Measurements from ENCODE around the gene CACNA1S. TPM values are rescaled to one million over a fixed set of nuclear protein-coding genes. Genes with fewer than 3 reads are reported as not detected.

CACNA1S gene
- total RNA-seq, 6 experiments from 2014 or later: not detected

- no peak overlapping the region for H3K4me3 Mint-ChIP-seq
- peaks cover 4% of the 10 kb centered on the region for H3K27me3 Mint-ChIP-seq (ENCODE audit: insufficient read depth)
- no peaks in the 10 kb centered on the region for H3K9me3 Mint-ChIP-seq
- no peak for TF ChIP-seq CTCF (IDR thresholded peaks at IDR 0.05)
- peaks cover 30% of the 10 kb centered on the region for H3K4me1 Mint-ChIP-seq (ENCODE audit: low read depth)
- H3K27ac Mint-ChIP-seq: no peak overlapping the region
- DNase-seq: no peak
- peaks cover 18% of the 10 kb centered on the region for H3K36me3 Mint-ChIP-seq (ENCODE audit: low read depth)
Observed at GRCh38 chr1:201136355-201137023, 24.3 kb upstream of the CACNA1S start.

GRCh38 chr1:201134405-201134804 is 22.2 kb upstream of the CACNA1S start:
- no peak overlapping the region for H3K27ac Mint-ChIP-seq
- peaks cover 5% of the 10 kb centered on the region for H3K27me3 Mint-ChIP-seq (ENCODE audit: insufficient read depth)
- peaks cover 18% of the 10 kb centered on the region for H3K36me3 Mint-ChIP-seq (ENCODE audit: low read depth)
- no peaks in the 10 kb centered on the region for H3K9me3 Mint-ChIP-seq
- no peak for TF ChIP-seq CTCF (IDR thresholded peaks at IDR 0.05)
- no peak for DNase-seq
- peaks cover 27% of the 10 kb centered on the region for H3K4me1 Mint-ChIP-seq (ENCODE audit: low read depth)
- H3K4me3 Mint-ChIP-seq: no peak overlapping the region

- no peaks in the 10 kb centered on the region for H3K9me3 Mint-ChIP-seq
- H3K4me3 Mint-ChIP-seq: no peak overlapping the region
- no peak for TF ChIP-seq CTCF (IDR thresholded peaks at IDR 0.05)
- DNase-seq: no peak
- H3K4me1 Mint-ChIP-seq (ENCODE audit: low read depth): no peaks in the 10 kb centered on the region
- H3K36me3 Mint-ChIP-seq (ENCODE audit: low read depth): peaks cover 18% of the 10 kb centered on the region
- H3K27me3 Mint-ChIP-seq (ENCODE audit: insufficient read depth): peaks cover 5% of the 10 kb centered on the region
- no peak overlapping the region for H3K27ac Mint-ChIP-seq
Observed at GRCh38 chr1:201131398-201131797, 19.2 kb upstream of the CACNA1S start.

- H3K27me3 Mint-ChIP-seq (ENCODE audit: insufficient read depth): peaks cover 21% of the 10 kb centered on the region
- no peak for DNase-seq
- TF ChIP-seq CTCF (IDR thresholded peaks at IDR 0.05): no peak
- peaks cover 5% of the 10 kb centered on the region; the same call in 1 of the 2 replicates for H3K36me3 Mint-ChIP-seq (ENCODE audit: low read depth)
- H3K9me3 Mint-ChIP-seq: no peaks in the 10 kb centered on the region
- no peaks in the 10 kb centered on the region for H3K4me1 Mint-ChIP-seq (ENCODE audit: low read depth)
- H3K4me3 Mint-ChIP-seq: no peak overlapping the region
- no peak overlapping the region for H3K27ac Mint-ChIP-seq
Observed at GRCh38 chr1:201128962-201129361, 16.7 kb upstream of the CACNA1S start.

- H3K36me3 Mint-ChIP-seq (ENCODE audit: low read depth): peaks cover 5% of the 10 kb centered on the region; the same call in 1 of the 2 replicates
- no peak overlapping the region for H3K4me3 Mint-ChIP-seq
- no peaks in the 10 kb centered on the region for H3K4me1 Mint-ChIP-seq (ENCODE audit: low read depth)
- DNase-seq: no peak
- TF ChIP-seq CTCF (IDR thresholded peaks at IDR 0.05): no peak
- peaks cover 21% of the 10 kb centered on the region for H3K27me3 Mint-ChIP-seq (ENCODE audit: insufficient read depth)
- H3K27ac Mint-ChIP-seq: no peak overlapping the region
- no peaks in the 10 kb centered on the region for H3K9me3 Mint-ChIP-seq
Observed at GRCh38 chr1:201128476-201128875, 16.2 kb upstream of the CACNA1S start.
